Dendritic cell treated with granulocyte-macrophage colony-stimulating factor and Interleukin-4, amounts not matched to agents 40 ng/mL and 50 ng/mL, for 4 days (primary cell): Measurements from ENCODE around the gene MST1.

ENCODE experiments used
- H3K27ac Mint-ChIP-seq: one replicate; pipeline ENCODE4 v1.8.0; 2022; ENCODE audit warnings: mild to moderate bottlenecking, mixed read lengths
- H3K27me3 Mint-ChIP-seq: one replicate; pipeline ENCODE4 v1.8.0; 2022; ENCODE audit warnings: mild to moderate bottlenecking, mixed read lengths
- H3K36me3 Mint-ChIP-seq: one replicate; pipeline ENCODE4 v1.8.0; 2022; ENCODE audit warnings: low read depth, mixed read lengths
- H3K4me1 Mint-ChIP-seq: one replicate; pipeline ENCODE4 v1.8.0; 2022; ENCODE audit warnings: low read depth, mixed read lengths
- H3K4me3 Mint-ChIP-seq: one replicate; pipeline ENCODE4 v1.8.0; 2022; ENCODE audit warnings: mild to moderate bottlenecking, moderate library complexity, mixed read lengths
- H3K9me3 Mint-ChIP-seq: one replicate; pipeline ENCODE4 v1.8.0; 2022; ENCODE audit warnings: mixed read lengths
- intact Hi-C: fragments of 100-400 bp; cut with micrococcal nuclease; formaldehyde crosslinking; loops from one replicate; pipeline ENCODE4 v1.15.0; 2022

MST1 gene

GRCh38 chr3:49689046-49689907 lies at the start of gene MST1, which contains the start of gene RNF123:
TSS of gene MST1 (minus strand) at chr3:49689474. CDS start at chr3:49688691, 783 bp downstream.
TSS of gene RNF123 (plus strand) at chr3:49689557. CDS start at chr3:49691166, 1,609 bp downstream.
- Mint-ChIP-seq H3K27me3 (peaks cover 32% of the 10 kb centered on the region), H3K4me1 (peaks cover 40% of the 10 kb centered on the region), H3K9me3 (no peaks in the 10 kb centered on the region), H3K27ac (peak within 1 kb of the TSS; percentile 90), H3K36me3 (peaks cover 31% of the 10 kb centered on the region), H3K4me3 (peak within 1 kb of the TSS; percentile 100)
- intact Hi-C loops, result no loop called here

GRCh38 chr3:49738067-49738713 lies 48.9 kb upstream of the MST1 start:
- H3K9me3 Mint-ChIP-seq, result no peaks in the 10 kb centered on the region
- intact Hi-C loops, result no loop called here
- no peaks in the 10 kb centered on the region for H3K27me3 Mint-ChIP-seq
- H3K4me1 Mint-ChIP-seq, result no peaks in the 10 kb centered on the region
- peaks cover 86% of the 10 kb centered on the region for H3K36me3 Mint-ChIP-seq
- H3K27ac Mint-ChIP-seq, result no peak overlapping the region
- no peak overlapping the region for H3K4me3 Mint-ChIP-seq

GRCh38 chr3:49734752-49735151 lies 45.5 kb upstream of the MST1 start:
- intact Hi-C loops, result no loop called here
- no peak overlapping the region for H3K27ac Mint-ChIP-seq
- H3K9me3 Mint-ChIP-seq, result no peaks in the 10 kb centered on the region
- H3K4me1 Mint-ChIP-seq, result no peaks in the 10 kb centered on the region
- H3K36me3 Mint-ChIP-seq, result peaks cover 94% of the 10 kb centered on the region
- H3K4me3 Mint-ChIP-seq, result no peak overlapping the region
- H3K27me3 Mint-ChIP-seq, result no peaks in the 10 kb centered on the region

GRCh38 chr3:49733551-49733950 lies 44.3 kb upstream of the MST1 start:
- Mint-ChIP-seq H3K4me3 (no peak overlapping the region), H3K27ac (no peak overlapping the region), H3K9me3 (no peaks in the 10 kb centered on the region), H3K27me3 (no peaks in the 10 kb centered on the region), H3K4me1 (no peaks in the 10 kb centered on the region), H3K36me3 (peaks cover 89% of the 10 kb centered on the region)
- intact Hi-C loops, result no loop called here

- Mint-ChIP-seq H3K27ac (no peak overlapping the region), H3K36me3 (peaks cover 89% of the 10 kb centered on the region), H3K9me3 (no peaks in the 10 kb centered on the region), H3K4me3 (no peak overlapping the region), H3K27me3 (no peaks in the 10 kb centered on the region), H3K4me1 (no peaks in the 10 kb centered on the region)
- intact Hi-C loops, result no loop called here
These were observed 43.3 kb upstream of the MST1 start for GRCh38 chr3:49732597-49732996.

- intact Hi-C loops, result loop anchor here (10.0 kb wide), 1 partner anchor 55 kb away; the partner anchor contains the start of gene IP6K1
- no peaks in the 10 kb centered on the region for H3K9me3 Mint-ChIP-seq
- H3K36me3 Mint-ChIP-seq, result peaks cover 90% of the 10 kb centered on the region
- H3K27ac Mint-ChIP-seq, result no peak overlapping the region
- H3K27me3 Mint-ChIP-seq, result no peaks in the 10 kb centered on the region
- H3K4me1 Mint-ChIP-seq, result peaks cover 8% of the 10 kb centered on the region
- H3K4me3 Mint-ChIP-seq, result no peak overlapping the region
These were observed 40.8 kb upstream of the MST1 start for GRCh38 chr3:49729966-49730609.

- Mint-ChIP-seq H3K4me3 (no peak overlapping the region), H3K9me3 (no peaks in the 10 kb centered on the region), H3K36me3 (peaks cover 86% of the 10 kb centered on the region), H3K27ac (no peak overlapping the region), H3K27me3 (no peaks in the 10 kb centered on the region), H3K4me1 (peaks cover 24% of the 10 kb centered on the region)
- intact Hi-C loops, result loop anchor here (10.0 kb wide), 1 partner anchor 57 kb away; the partner anchor contains the start of gene IP6K1
These were observed 38.7 kb upstream of the MST1 start for GRCh38 chr3:49727924-49728361.

GRCh38 chr3:49727154-49727923 lies 38.1 kb upstream of the MST1 start:
- intact Hi-C loops, result loop anchor here (10.0 kb wide), 1 partner anchor 57 kb away; the partner anchor contains the start of gene IP6K1
- Mint-ChIP-seq H3K9me3 (no peaks in the 10 kb centered on the region), H3K27me3 (no peaks in the 10 kb centered on the region), H3K4me3 (no peak overlapping the region), H3K4me1 (peaks cover 30% of the 10 kb centered on the region), H3K27ac (no peak overlapping the region), H3K36me3 (peaks cover 86% of the 10 kb centered on the region)

- peaks cover 41% of the 10 kb centered on the region for H3K4me1 Mint-ChIP-seq
- no peak overlapping the region for H3K4me3 Mint-ChIP-seq
- H3K27ac Mint-ChIP-seq, result peak overlapping the region; percentile 100
- intact Hi-C loops, result loop anchor here (10.0 kb wide), 1 partner anchor 59 kb away; the partner anchor contains the start of gene IP6K1
- H3K9me3 Mint-ChIP-seq, result no peaks in the 10 kb centered on the region
- H3K27me3 Mint-ChIP-seq, result no peaks in the 10 kb centered on the region
- peaks cover 86% of the 10 kb centered on the region for H3K36me3 Mint-ChIP-seq
These were observed 36.8 kb upstream of the MST1 start for GRCh38 chr3:49725906-49726681.

- H3K36me3 Mint-ChIP-seq, result peaks cover 86% of the 10 kb centered on the region
These were observed 35.3 kb upstream of the MST1 start for GRCh38 chr3:49724586-49724985.

GRCh38 chr3:49723628-49724551 lies 34.6 kb upstream of the MST1 start, which contains the start of gene GMPPB:
TSS of gene GMPPB (minus strand) at chr3:49723951. CDS start at chr3:49723726, 225 bp downstream.
- peaks cover 83% of the 10 kb centered on the region for H3K36me3 Mint-ChIP-seq
- H3K4me1 Mint-ChIP-seq, result peaks cover 62% of the 10 kb centered on the region
- intact Hi-C loops, result loop anchor here (5.0 to 10.0 kb wide), 2 partner anchors 61 to 702 kb away; partner anchors contain the start of genes IP6K1 and NDUFAF3
- H3K4me3 Mint-ChIP-seq, result peak within 1 kb of the TSS; percentile 94
- H3K9me3 Mint-ChIP-seq, result no peaks in the 10 kb centered on the region
- H3K27ac Mint-ChIP-seq, result peak within 1 kb of the TSS; percentile 100
- peaks cover 2% of the 10 kb centered on the region for H3K27me3 Mint-ChIP-seq

More at GRCh38 chr3:49724586-49724985, 35.3 kb upstream of the MST1 start:
- Mint-ChIP-seq H3K27ac (peak overlapping the region; percentile 100), H3K4me3 (peak overlapping the region; percentile 94), H3K4me1 (peaks cover 55% of the 10 kb centered on the region), H3K9me3 (no peaks in the 10 kb centered on the region), H3K27me3 (no peaks in the 10 kb centered on the region)
- intact Hi-C loops, result loop anchor here (5.0 to 10.0 kb wide), 2 partner anchors 60 to 702 kb away; partner anchors contain the start of genes IP6K1 and NDUFAF3
